GM23338 (cell line): ENCODE results near the gene PIM3. TPM values are rescaled to one million over a fixed set of nuclear protein-coding genes. Genes with fewer than 3 reads are reported as not detected.

Experiments
- ATAC-seq: fragments of 200-7000 bp; cut with Tn5 transposase; 3 replicates; pipeline ENCODE4 v1.9.1; 2020
- DNase-seq: peaks from one replicate; pipeline ENCODE4 v3.0.0-alpha.2; 2015; ENCODE audit warnings: low spot score
- H2AFZ ChIP-seq: fragments of 200-600 bp; sonication (generic); 2 replicates; pipeline ENCODE4 v1.8.0; 2016; ENCODE audit warnings: antibody characterized with exemption, mild to moderate bottlenecking, moderate library complexity
- H3F3A ChIP-seq: fragments of 200-600 bp; sonication (generic); replicated peaks from 2 replicates; pipeline ENCODE4 v1.8.0; 2017; ENCODE audit warnings: antibody characterized with exemption, mixed run types, low read depth
- H3K27ac ChIP-seq: fragments of 200-600 bp; sonication (generic); 2 replicates; pipeline ENCODE4 v1.6.1; 2016; ENCODE audit warnings: low read depth
- H3K27me3 ChIP-seq: fragments of 200-600 bp; sonication (generic); 2 replicates; pipeline ENCODE4 v1.8.0; 2016; ENCODE audit warnings: mild to moderate bottlenecking, mixed run types, moderate library complexity; ENCODE audit not compliant: insufficient read depth
- H3K36me3 ChIP-seq: fragments of 200-600 bp; sonication (generic); 2 replicates; pipeline ENCODE4 v1.8.0; 2016; ENCODE audit warnings: mild to moderate bottlenecking; ENCODE audit not compliant: insufficient read depth
- H3K4me1 ChIP-seq: fragments of 200-600 bp; sonication (generic); 2 replicates; pipeline ENCODE4 v1.8.0; 2016; ENCODE audit warnings: mild to moderate bottlenecking, moderate library complexity; ENCODE audit not compliant: insufficient read depth
- H3K4me2 ChIP-seq: fragments of 200-600 bp; sonication (generic); 2 replicates; pipeline ENCODE4 v1.7.1; 2017; ENCODE audit warnings: mixed run types
- H3K4me3 ChIP-seq: fragments of 200-600 bp; sonication (generic); 2 replicates; pipeline ENCODE4 v1.6.1; 2016; ENCODE audit warnings: mixed run types
- H3K79me2 ChIP-seq: fragments of 200-600 bp; sonication (generic); replicated peaks from 2 replicates; pipeline ENCODE4 v1.8.0; 2017; ENCODE audit warnings: mild to moderate bottlenecking; ENCODE audit not compliant: insufficient read depth
- H3K9me2 ChIP-seq: fragments of 200-600 bp; sonication (generic); 2 replicates; pipeline ENCODE4 v1.8.0; 2017; ENCODE audit not compliant: insufficient read depth
- H4K20me1 ChIP-seq: fragments of 200-600 bp; sonication (generic); replicated peaks from 2 replicates; pipeline ENCODE4 v1.8.0; 2017; ENCODE audit warnings: mild to moderate bottlenecking; ENCODE audit not compliant: insufficient read depth
- H3K27ac Mint-ChIP-seq: 2 replicates; pipeline ENCODE4 v1.8.0; 2020; ENCODE audit warnings: inconsistent platforms, mild to moderate bottlenecking, moderate library complexity, mixed read lengths
- H3K27me3 Mint-ChIP-seq: 3 replicates; pipeline ENCODE4 v1.8.0; 2022; ENCODE audit warnings: low read depth, mild to moderate bottlenecking, moderate library complexity, mixed read lengths, inconsistent platforms; ENCODE audit not compliant: insufficient read depth, poor library complexity
- H3K36me3 Mint-ChIP-seq: 3 replicates; pipeline ENCODE4 v1.8.0; 2021; ENCODE audit warnings: low read depth, mild to moderate bottlenecking, inconsistent platforms, moderate library complexity, mixed read lengths
- H3K4me1 Mint-ChIP-seq: 3 replicates; pipeline ENCODE4 v1.8.0; 2020; ENCODE audit warnings: mild to moderate bottlenecking, inconsistent platforms, mixed read lengths
- H3K4me3 Mint-ChIP-seq: 3 replicates; pipeline ENCODE4 v1.8.0; 2021; ENCODE audit warnings: moderate library complexity, mild to moderate bottlenecking, inconsistent platforms, mixed read lengths
- H3K9me3 Mint-ChIP-seq: 3 replicates; pipeline ENCODE4 v1.8.0; 2020; ENCODE audit warnings: moderate library complexity, mild to moderate bottlenecking, inconsistent platforms, mixed read lengths
- CTCF ChIP-seq, 2 experiments: fragments of 200-600 bp in 1 of 2; sonication (generic) in 1 of 2; conservative IDR thresholded peaks; 2 replicates each; pipeline versions ENCODE4 v1.5.1 to v1.6.1; 2016 to 2017; ENCODE audit warnings: antibody characterized with exemption in 2 of 2, low read depth in 2 of 2, mild to moderate bottlenecking in 2 of 2, moderate library complexity in 1 of 2
- EZH2 ChIP-seq: fragments of 200-600 bp; sonication (generic); IDR thresholded peaks from one replicate; pipeline ENCODE4 v1.8.0; 2017; ENCODE audit warnings: antibody characterized with exemption, mild to moderate bottlenecking, low read depth; ENCODE audit not compliant: unreplicated experiment
- EZH2phosphoT487 ChIP-seq: fragments of 200-600 bp; sonication (generic); IDR thresholded peaks from one replicate; pipeline ENCODE4 v1.8.1; 2018; ENCODE audit warnings: antibody characterized with exemption; ENCODE audit not compliant: unreplicated experiment
- JUNB ChIP-seq: IDR thresholded peaks from one replicate; pipeline ENCODE4 v1.6.1; 2016; ENCODE audit warnings: antibody characterized with exemption; ENCODE audit not compliant: unreplicated experiment
- NANOG ChIP-seq: IDR thresholded peaks from 2 replicates; pipeline ENCODE4 v1.6.1; 2016; ENCODE audit warnings: antibody characterized with exemption, borderline replicate concordance
- polyA plus RNA-seq: library from polyadenylated mRNA; unstranded; fragments of >200 nt; fragmentation: Nextera tagmentation; extraction: Ambion mirVana; gene quantifications from 2 replicates; pipeline ENCODE4 v1.2.1, GENCODE V29; 2016
- total RNA-seq: library from RNA; depleted of rRNA; stranded (reverse); fragments of >200 nt; shearing (Covaris generic); gene quantifications from 2 replicates; pipeline ENCODE4 v1.2.3, GENCODE V29; 2014
- TF ChIP-seq, protein P1 (sequence below): IDR thresholded peaks from one replicate; pipeline ENCODE4 v1.6.1; 2018; ENCODE audit warnings: antibody characterized with exemption; ENCODE audit not compliant: unreplicated experiment

The PIM3 gene
- total and polyA plus RNA-seq, 2 experiments from 2014 or later, result 17.7 to 37.3 TPM

DNA sequence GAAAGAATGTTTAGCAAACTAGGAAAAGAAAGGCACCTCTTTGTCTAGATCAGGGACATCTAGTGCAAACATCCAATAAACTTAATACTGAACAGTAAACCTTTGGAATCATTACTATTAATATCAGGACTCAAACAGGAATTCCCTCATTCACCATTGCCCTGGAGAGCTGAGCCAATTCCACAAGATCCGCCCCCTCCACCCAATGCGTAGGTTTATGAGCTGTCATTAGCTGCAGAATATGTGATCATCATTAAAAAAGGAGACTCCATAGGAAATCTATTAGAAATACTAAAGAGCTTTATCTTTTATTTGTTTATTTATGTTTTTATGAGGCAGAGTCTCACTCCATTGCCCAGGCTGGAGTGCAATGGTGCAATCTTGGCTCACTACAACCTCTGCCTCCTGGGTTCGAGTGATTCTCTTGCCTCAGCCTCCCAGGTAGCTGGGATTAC, 46.5 kb downstream of the PIM3 start:
- H3K4me1 Mint-ChIP-seq, result peaks cover 15% of the 10 kb centered on the region; the same call in 2 of the 3 replicates

GRCh38 chr22:50008151-50009040, 47.8 kb downstream of the PIM3 start:
- no peaks in the 10 kb centered on the region for H3K36me3 Mint-ChIP-seq
- peaks cover 7% of the 10 kb centered on the region; the same call in 1 of the 2 replicates for H3K4me1 ChIP-seq
- no peaks in the 10 kb centered on the region for H3K36me3 ChIP-seq
- no peak for TF ChIP-seq EZH2
- TF ChIP-seq CTCF (conservative IDR thresholded peaks at IDR 0.05; ENCODE audit: low read depth in 2 of 2), result no peak
- 0 out of 2 replicates have a peak overlapping the region, but pooled peaks have one; percentile 32 for H2AFZ ChIP-seq
- H3K27ac ChIP-seq, result no peak overlapping the region
- H3K4me3 ChIP-seq, result no peak overlapping the region
- H3K4me3 Mint-ChIP-seq, result no peak overlapping the region
- peaks cover 24% of the 10 kb centered on the region for H3K27me3 Mint-ChIP-seq
- peaks cover 35% of the 10 kb centered on the region for H3K27me3 ChIP-seq
- peaks cover 15% of the 10 kb centered on the region; the same call in 2 of the 3 replicates for H3K4me1 Mint-ChIP-seq
- no peaks in the 10 kb centered on the region for H3K9me3 Mint-ChIP-seq
- DNase-seq (peak; percentile 43), ATAC-seq (peak; percentile 44)
- H3F3A ChIP-seq, result no peaks in the 10 kb centered on the region
- H4K20me1 ChIP-seq, result 0 out of 2 replicates have a peak, but pooled peaks cover 3% of the 10 kb centered on the region
- no peak overlapping the region for H3K27ac Mint-ChIP-seq
- H3K4me2 ChIP-seq, result no peak overlapping the region
- H3K9me2 ChIP-seq, result no peaks in the 10 kb centered on the region
- H3K79me2 ChIP-seq, result no peaks in the 10 kb centered on the region

More for the DNA sequence above, 46.5 kb downstream of the PIM3 start:
- Mint-ChIP-seq H3K36me3 (no peaks in the 10 kb centered on the region), H3K27me3 (peaks cover 19% of the 10 kb centered on the region), H3K4me3 (no peak overlapping the region), H3K9me3 (no peaks in the 10 kb centered on the region), H3K27ac (no peak overlapping the region)
- H4K20me1 ChIP-seq, result 0 out of 2 replicates have a peak, but pooled peaks cover 3% of the 10 kb centered on the region
- DNase-seq (no peak), ATAC-seq (no peak)
- H3K4me2 ChIP-seq, result no peak overlapping the region
- TF ChIP-seq EZH2phosphoT487 (no peak), NANOG (no peak), JUNB (no peak), EZH2 (no peak)
- TF ChIP-seq, protein P1, sequence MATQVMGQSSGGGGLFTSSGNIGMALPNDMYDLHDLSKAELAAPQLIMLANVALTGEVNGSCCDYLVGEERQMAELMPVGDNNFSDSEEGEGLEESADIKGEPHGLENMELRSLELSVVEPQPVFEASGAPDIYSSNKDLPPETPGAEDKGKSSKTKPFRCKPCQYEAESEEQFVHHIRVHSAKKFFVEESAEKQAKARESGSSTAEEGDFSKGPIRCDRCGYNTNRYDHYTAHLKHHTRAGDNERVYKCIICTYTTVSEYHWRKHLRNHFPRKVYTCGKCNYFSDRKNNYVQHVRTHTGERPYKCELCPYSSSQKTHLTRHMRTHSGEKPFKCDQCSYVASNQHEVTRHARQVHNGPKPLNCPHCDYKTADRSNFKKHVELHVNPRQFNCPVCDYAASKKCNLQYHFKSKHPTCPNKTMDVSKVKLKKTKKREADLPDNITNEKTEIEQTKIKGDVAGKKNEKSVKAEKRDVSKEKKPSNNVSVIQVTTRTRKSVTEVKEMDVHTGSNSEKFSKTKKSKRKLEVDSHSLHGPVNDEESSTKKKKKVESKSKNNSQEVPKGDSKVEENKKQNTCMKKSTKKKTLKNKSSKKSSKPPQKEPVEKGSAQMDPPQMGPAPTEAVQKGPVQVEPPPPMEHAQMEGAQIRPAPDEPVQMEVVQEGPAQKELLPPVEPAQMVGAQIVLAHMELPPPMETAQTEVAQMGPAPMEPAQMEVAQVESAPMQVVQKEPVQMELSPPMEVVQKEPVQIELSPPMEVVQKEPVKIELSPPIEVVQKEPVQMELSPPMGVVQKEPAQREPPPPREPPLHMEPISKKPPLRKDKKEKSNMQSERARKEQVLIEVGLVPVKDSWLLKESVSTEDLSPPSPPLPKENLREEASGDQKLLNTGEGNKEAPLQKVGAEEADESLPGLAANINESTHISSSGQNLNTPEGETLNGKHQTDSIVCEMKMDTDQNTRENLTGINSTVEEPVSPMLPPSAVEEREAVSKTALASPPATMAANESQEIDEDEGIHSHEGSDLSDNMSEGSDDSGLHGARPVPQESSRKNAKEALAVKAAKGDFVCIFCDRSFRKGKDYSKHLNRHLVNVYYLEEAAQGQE, result no peak
- H3K4me3 ChIP-seq, result no peak overlapping the region
- H3K9me2 ChIP-seq, result no peaks in the 10 kb centered on the region
- H3K27me3 ChIP-seq, result peaks cover 22% of the 10 kb centered on the region
- H3K4me1 ChIP-seq, result peaks cover 7% of the 10 kb centered on the region; the same call in 1 of the 2 replicates
- no peaks in the 10 kb centered on the region for H3K79me2 ChIP-seq
- H3F3A ChIP-seq, result no peaks in the 10 kb centered on the region
- H3K36me3 ChIP-seq, result no peaks in the 10 kb centered on the region
- H3K27ac ChIP-seq, result no peak overlapping the region
- H2AFZ ChIP-seq, result no peak overlapping the region
